ENCODE results near the gene SCP2. TPM values are rescaled to one million over a fixed set of nuclear protein-coding genes. Genes with fewer than 3 reads are reported as not detected.
A peak's percentile ranks its signal among the peaks of the same experiment; 100 is the strongest.

SCP2 gene
- polyA plus RNA-seq, 10 donors, result 70.1 to 96.3 (median 85.2) TPM

- DNase-seq, result no peak
These were observed 151.4 kb downstream of the SCP2 start for GRCh38 chr1:53078333-53079101.

- no peak for DNase-seq
These were observed 152.2 kb downstream of the SCP2 start for GRCh38 chr1:53079251-53079650.

GRCh38 chr1:53080041-53080440 lies 153.0 kb downstream of the SCP2 start:
- DNase-seq, result no peak

GRCh38 chr1:53080769-53081168 lies 153.7 kb downstream of the SCP2 start:
- no peak for DNase-seq

- no peak for DNase-seq
These were observed 154.4 kb downstream of the SCP2 start for GRCh38 chr1:53081384-53082066.

GRCh38 chr1:53082826-53083455 lies 155.9 kb downstream of the SCP2 start:
- DNase-seq, result no peak

GRCh38 chr1:53083636-53084588 lies 156.8 kb downstream of the SCP2 start:
- no peak for DNase-seq

GRCh38 chr1:53084589-53084971 lies 157.5 kb downstream of the SCP2 start:
- DNase-seq, result no peak

GRCh38 chr1:53085405-53085804 lies 158.3 kb downstream of the SCP2 start:
- no peak for DNase-seq

GRCh38 chr1:53086491-53087070 lies 159.5 kb downstream of the SCP2 start:
- no peak for DNase-seq

GRCh38 chr1:53087332-53088285 lies 160.5 kb downstream of the SCP2 start:
- DNase-seq, result peak in 2 of 3 donors; percentile 35 to 54

- DNase-seq, result peak in 2 of 3 donors; percentile 28 to 64
These were observed 161.7 kb downstream of the SCP2 start for GRCh38 chr1:53088616-53089300.

GRCh38 chr1:53089478-53090226 lies 162.6 kb downstream of the SCP2 start:
- DNase-seq, result no peak

- no peak for DNase-seq
These were observed 163.4 kb downstream of the SCP2 start for GRCh38 chr1:53090227-53091147.

- DNase-seq, result no peak
These were observed 165.0 kb downstream of the SCP2 start for GRCh38 chr1:53091841-53092645.

GRCh38 chr1:53092659-53093450 lies 165.8 kb downstream of the SCP2 start:
- DNase-seq, result no peak
